Thoracic aorta (tissue), 2 donors: ENCODE measurements around the gene TMCC1. TPM values are rescaled to one million over a fixed set of nuclear protein-coding genes. Genes with fewer than 3 reads are reported as not detected.
"Not testable (repeated sequence)": the region's sequence is repeated elsewhere in the genome, so short reads cannot be mapped to it uniquely, and the experiment has no call there.

Experiments
- ATAC-seq: fragments of 150-250 bp; one replicate; pipeline ENCODE4 v1.8.0; 2017; ENCODE audit warnings: low read depth; ENCODE audit not compliant: insufficient number of reproducible peaks, low FRiP score
- DNase-seq: peaks from one replicate; pipeline ENCODE4 v3.0.0-alpha.2; 2020; ENCODE audit warnings: low spot score
- H3K27ac ChIP-seq, 2 donors: fragments of 200-600 bp; sonication (generic); 1 replicate in 1 of 2; 2 replicates in 1 of 2; pipeline ENCODE4 v1.5.1; 2016; ENCODE audit warnings: mild to moderate bottlenecking in 2 of 2, moderate library complexity in 2 of 2
- H3K27me3 ChIP-seq: fragments of 200-600 bp; sonication (generic); replicated peaks from 2 replicates; pipeline ENCODE4 v1.6.0; 2016; ENCODE audit warnings: mild to moderate bottlenecking; ENCODE audit not compliant: insufficient read depth
- H3K36me3 ChIP-seq: fragments of 200-600 bp; sonication (generic); one replicate; pipeline ENCODE4 v1.5.1; 2016
- H3K4me1 ChIP-seq, 2 donors: fragments of 200-600 bp; sonication (generic); 1 replicate in 1 of 2; 2 replicates in 1 of 2; pipeline versions ENCODE4 v1.5.1 to v1.6.0; 2016; ENCODE audit warnings: low read depth in 2 of 2, mild to moderate bottlenecking in 1 of 2; ENCODE audit not compliant: control insufficient read depth in 1 of 2
- H3K4me3 ChIP-seq: fragments of 200-600 bp; sonication (generic); 2 replicates; pipeline ENCODE4 v1.5.1; 2016; ENCODE audit warnings: mild to moderate bottlenecking
- H3K9me3 ChIP-seq: fragments of 200-600 bp; sonication (generic); 2 replicates; pipeline ENCODE4 v1.5.1; 2016
- CTCF ChIP-seq: fragments of 200-600 bp; sonication (generic); IDR thresholded peaks from one replicate; pipeline ENCODE4 v1.5.1; 2019; ENCODE audit warnings: antibody characterized with exemption
- total RNA-seq, 2 donors: library from RNA; depleted of rRNA; stranded (reverse); fragments of >200 nt; gene quantifications; one replicate each; pipeline versions ENCODE4 v1.1.0 to v1.2.3, GENCODE V29; 2016

Gene TMCC1
- total RNA-seq, 2 donors from 2014 or later = 16.9 to 17.7 TPM

GRCh38 chr3:129687586-129688125, 205.9 kb downstream of the TMCC1 start:
- H3K27ac ChIP-seq = no peak overlapping the region
- H3K27me3 ChIP-seq = no peaks in the 10 kb centered on the region
- H3K4me1 ChIP-seq = peaks cover 0 to 31% of the 10 kb centered on the region in 2 donors
- TF ChIP-seq CTCF = no peak
- no peak for DNase-seq
- no peaks in the 10 kb centered on the region for H3K36me3 ChIP-seq
- H3K4me3 ChIP-seq = no peak overlapping the region
- H3K9me3 ChIP-seq = no peaks in the 10 kb centered on the region
- ATAC-seq = no peak

GRCh38 chr3:129686941-129687340, 206.6 kb downstream of the TMCC1 start:
- peaks cover 0 to 31% of the 10 kb centered on the region in 2 donors for H3K4me1 ChIP-seq

GRCh38 chr3:129684270-129684669, 209.2 kb downstream of the TMCC1 start:
- Histone ChIP-seq H3K4me3 (no peak overlapping the region), H3K9me3 (no peaks in the 10 kb centered on the region), H3K4me1 (peaks cover 0 to 29% of the 10 kb centered on the region in 2 donors), H3K36me3 (no peaks in the 10 kb centered on the region), H3K27me3 (no peaks in the 10 kb centered on the region), H3K27ac (no peak overlapping the region)
- no peak for DNase-seq
- ATAC-seq = no peak
- no peak for TF ChIP-seq CTCF

More at GRCh38 chr3:129686941-129687340, 206.6 kb downstream of the TMCC1 start:
- H3K27ac ChIP-seq = no peak overlapping the region
- H3K4me3 ChIP-seq = no peak overlapping the region
- no peaks in the 10 kb centered on the region for H3K27me3 ChIP-seq
- H3K9me3 ChIP-seq = no peaks in the 10 kb centered on the region
- H3K36me3 ChIP-seq = no peaks in the 10 kb centered on the region
- DNase-seq = no peak
- TF ChIP-seq CTCF = no peak
- ATAC-seq = no peak

DNA sequence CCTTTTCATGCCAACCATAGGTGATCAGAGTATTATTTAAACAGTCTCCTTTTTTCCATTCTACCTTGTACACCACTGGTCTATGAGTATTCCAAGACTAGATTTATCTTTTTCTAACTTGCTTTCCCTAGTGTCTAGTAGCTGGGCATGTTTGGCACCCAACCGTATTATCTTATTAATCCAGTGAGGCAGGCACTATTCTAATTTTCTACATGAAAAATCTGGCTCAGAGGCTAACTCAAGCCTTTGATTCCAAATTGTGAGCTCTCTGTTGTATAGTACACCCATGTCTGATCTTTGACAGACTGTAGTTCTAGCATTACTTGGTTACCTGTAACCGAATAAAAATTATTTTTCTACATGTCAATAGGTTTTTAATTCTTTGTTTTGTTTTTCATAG, 210.3 kb downstream of the TMCC1 start:
- no peaks in the 10 kb centered on the region for H3K9me3 ChIP-seq
- no peaks in the 10 kb centered on the region for H3K36me3 ChIP-seq
- ATAC-seq = no peak
- H3K4me3 ChIP-seq = no peak overlapping the region
- no peak for TF ChIP-seq CTCF
- DNase-seq = no peak
- H3K4me1 ChIP-seq = peaks cover 0 to 18% of the 10 kb centered on the region in 2 donors
- no peak overlapping the region for H3K27ac ChIP-seq
- H3K27me3 ChIP-seq = no peaks in the 10 kb centered on the region

GRCh38 chr3:129676985-129677384, 216.5 kb downstream of the TMCC1 start:
- H3K36me3 ChIP-seq = no peaks in the 10 kb centered on the region
- no peak overlapping the region for H3K4me3 ChIP-seq
- H3K9me3 ChIP-seq = no peaks in the 10 kb centered on the region
- H3K27ac ChIP-seq = no peak overlapping the region
- ATAC-seq (no peak), DNase-seq (no peak)
- no peak for TF ChIP-seq CTCF
- no peaks in the 10 kb centered on the region for H3K4me1 ChIP-seq
- no peaks in the 10 kb centered on the region for H3K27me3 ChIP-seq

GRCh38 chr3:129674798-129675123, 218.8 kb downstream of the TMCC1 start:
- H3K4me3 ChIP-seq, H3K27me3 ChIP-seq, ATAC-seq, H3K4me1 ChIP-seq, DNase-seq, H3K9me3 ChIP-seq, H3K36me3 ChIP-seq, H3K27ac ChIP-seq: not testable (repeated sequence)
